GM10847 (cell line): Measurements from ENCODE around the gene TMEM38B.

Source experiments
- POLR2A ChIP-seq: IDR thresholded peaks from 2 replicates; pipeline ENCODE4 v1.6.1; 2011; ENCODE audit not compliant: insufficient read length; ENCODE audit errors: extremely low read depth

Gene TMEM38B

GRCh38 chr9:105701145-105701544 lies 6.8 kb downstream of the TMEM38B start:
- TF ChIP-seq POLR2A: no peak

DNA sequence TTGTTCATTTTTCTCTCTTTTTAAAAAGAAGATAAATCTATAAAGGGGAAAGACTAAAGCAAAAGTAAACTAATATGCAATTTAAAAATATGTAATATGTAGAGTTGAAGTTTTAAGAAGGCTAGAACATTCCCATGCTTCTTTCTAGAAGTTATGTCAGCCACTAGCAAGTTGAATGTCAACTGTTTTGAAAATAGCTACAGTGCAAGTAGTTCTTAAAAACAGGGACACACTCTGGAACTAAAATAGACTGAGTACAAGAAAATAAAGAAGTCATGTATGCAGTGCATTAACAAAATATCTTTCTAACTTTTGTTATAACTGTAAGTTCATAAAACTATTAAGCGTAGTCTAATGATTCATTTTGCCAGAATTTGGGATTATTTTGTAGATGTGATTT lies 7.9 kb downstream of the TMEM38B start:
- no peak for TF ChIP-seq POLR2A

- TF ChIP-seq POLR2A: no peak
These were observed 11.8 kb downstream of the TMEM38B start for GRCh38 chr9:105706156-105706555.

DNA sequence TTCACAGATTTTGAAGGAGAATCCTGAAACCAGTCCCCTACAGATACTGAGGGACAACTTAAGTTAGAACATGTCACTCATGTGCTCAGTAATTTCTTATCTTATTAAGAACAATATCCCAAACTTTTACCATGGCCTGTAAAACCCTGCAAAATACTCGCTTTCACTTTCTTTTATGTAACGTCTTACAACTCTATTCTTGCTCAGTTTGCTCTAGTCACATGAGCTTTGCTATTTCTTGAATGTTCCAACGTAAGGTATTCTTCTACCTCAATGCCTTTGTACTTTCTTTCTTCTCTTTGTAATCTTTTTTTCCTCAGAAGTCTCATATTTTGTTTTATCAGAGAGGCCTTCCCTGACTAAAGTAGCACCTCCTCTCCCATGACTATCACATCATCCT lies 14.1 kb downstream of the TMEM38B start:
- no peak for TF ChIP-seq POLR2A

- TF ChIP-seq POLR2A: no peak
These were observed 16.3 kb downstream of the TMEM38B start for GRCh38 chr9:105710638-105711037.

GRCh38 chr9:105711867-105712266 lies 17.5 kb downstream of the TMEM38B start:
- TF ChIP-seq POLR2A: no peak

DNA sequence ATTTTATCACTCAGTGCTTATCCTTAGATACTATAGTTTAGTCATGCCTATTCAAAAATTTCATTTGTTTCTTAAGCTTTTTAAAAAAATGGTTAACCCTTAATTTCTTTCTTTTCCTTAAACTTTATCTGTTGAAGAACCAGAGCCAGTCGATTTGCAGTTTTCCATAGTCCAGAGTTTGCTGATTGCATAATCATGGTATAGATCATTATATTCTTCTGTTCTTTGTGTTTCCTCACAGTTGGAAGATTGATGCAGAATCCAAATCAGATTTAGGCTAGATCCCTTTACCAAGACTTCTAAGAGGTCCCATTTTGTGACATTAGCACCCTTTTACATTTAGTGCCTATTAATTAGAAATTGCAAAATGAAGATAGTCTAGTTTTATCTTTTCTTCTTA lies 18.0 kb downstream of the TMEM38B start:
- TF ChIP-seq POLR2A: no peak

DNA sequence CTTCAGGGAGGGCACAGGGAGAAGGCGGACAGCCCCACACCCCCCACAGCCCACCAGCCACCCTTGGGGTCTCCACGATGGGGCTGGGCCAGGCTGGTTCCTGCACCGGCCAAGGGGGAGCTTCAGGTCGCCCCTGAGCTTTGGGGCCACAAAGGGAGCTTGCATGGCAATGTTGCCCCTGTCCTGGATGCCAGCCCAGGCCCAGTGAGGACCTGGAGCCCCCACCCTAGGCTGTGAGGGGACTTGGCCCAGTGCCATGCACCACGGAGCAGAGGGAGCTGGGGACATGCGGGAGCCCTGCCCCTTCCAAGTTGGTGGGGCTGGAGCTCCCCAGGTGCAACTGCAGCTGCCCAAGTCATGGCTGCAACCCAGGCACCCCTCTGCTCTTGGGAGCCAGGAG lies 18.4 kb downstream of the TMEM38B start:
- no peak for TF ChIP-seq POLR2A

GRCh38 chr9:105713260-105714019 lies 19.1 kb downstream of the TMEM38B start:
- no peak for TF ChIP-seq POLR2A

GRCh38 chr9:105714020-105714331 lies 19.6 kb downstream of the TMEM38B start:
- TF ChIP-seq POLR2A: no peak

DNA sequence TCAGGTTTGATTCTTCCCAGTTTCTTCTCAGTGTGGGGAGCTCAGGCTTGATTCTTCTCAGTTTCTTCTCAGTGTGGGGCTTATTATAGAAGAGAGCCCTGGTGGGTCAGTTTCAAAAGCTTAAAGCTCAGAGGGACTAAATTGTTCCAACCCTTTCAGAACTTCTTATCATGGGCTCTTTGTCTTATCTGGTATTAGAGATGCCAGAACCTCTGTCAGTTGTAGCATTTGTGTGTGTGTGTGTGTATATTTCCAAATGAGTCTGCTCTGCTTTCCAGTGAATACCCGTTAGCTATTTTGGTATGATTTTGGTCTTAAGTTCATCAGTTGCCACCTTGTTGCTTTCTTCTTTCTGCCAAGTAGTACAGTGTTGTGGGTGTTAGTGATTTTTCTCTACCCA lies 21.8 kb downstream of the TMEM38B start:
- no peak for TF ChIP-seq POLR2A

GRCh38 chr9:105722099-105722498 lies 27.8 kb downstream of the TMEM38B start:
- no peak for TF ChIP-seq POLR2A

DNA sequence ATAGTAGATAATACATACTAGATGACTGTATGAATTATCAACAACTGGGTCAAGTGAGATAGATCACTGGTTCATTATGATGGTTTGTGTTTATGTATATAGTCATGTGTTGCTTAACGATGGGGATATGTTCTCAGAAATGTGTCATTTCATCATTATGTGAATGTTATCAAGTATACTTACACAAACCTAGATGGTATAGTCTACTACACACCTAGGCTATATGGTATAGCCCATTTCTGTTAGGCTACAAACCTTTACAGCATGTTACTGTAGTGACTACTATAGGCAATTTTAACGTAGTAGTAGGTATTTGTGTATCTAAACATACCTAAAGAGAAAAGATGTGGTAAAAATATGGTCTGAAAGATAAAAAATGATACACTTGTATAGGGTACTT lies 31.0 kb downstream of the TMEM38B start:
- no peak for TF ChIP-seq POLR2A

DNA sequence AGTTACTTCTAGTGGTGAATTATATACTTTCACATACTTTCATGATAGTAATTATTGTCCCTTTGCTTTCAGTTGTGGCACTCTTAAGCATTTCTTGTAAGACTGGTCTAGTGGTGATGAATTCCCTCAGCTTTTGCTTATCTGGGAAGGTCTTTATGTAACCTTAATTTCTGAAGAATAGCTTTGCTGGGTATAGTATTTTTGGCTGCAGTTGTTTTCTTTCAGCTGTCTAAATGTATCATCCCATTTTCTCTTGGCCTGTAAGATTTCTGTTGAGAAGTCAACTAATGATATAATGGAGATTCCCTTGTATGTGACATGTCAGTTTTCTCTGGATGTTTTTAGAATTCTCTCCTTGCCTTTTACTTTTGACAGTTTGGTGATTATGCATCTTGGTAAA lies 41.0 kb downstream of the TMEM38B start:
- TF ChIP-seq POLR2A: no peak

DNA sequence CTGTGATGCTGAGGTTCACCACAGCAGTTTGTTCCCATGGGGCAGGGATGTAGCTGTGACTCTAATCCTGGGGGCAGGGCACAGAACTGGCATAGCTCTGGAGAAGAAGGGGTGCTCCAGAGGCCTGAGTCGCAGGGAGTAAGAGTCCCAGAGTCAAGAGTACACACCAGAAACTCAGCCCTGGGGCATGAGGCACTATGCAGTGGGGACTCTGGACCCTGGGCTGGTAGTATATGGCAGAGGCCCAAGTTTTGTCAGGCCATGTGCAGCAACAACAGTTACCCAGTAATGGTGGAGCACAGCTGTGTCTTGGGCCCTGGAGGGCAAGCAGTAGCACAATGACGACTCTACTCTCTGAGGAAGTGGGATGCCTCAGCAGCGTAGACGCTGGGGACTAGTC lies 42.9 kb downstream of the TMEM38B start:
- TF ChIP-seq POLR2A: no peak

GRCh38 chr9:105742088-105742487 lies 47.7 kb downstream of the TMEM38B start:
- no peak for TF ChIP-seq POLR2A

- no peak for TF ChIP-seq POLR2A
These were observed 57.4 kb downstream of the TMEM38B start for GRCh38 chr9:105751761-105752160.

- no peak for TF ChIP-seq POLR2A
These were observed 63.3 kb downstream of the TMEM38B start for GRCh38 chr9:105757496-105758251.

- no peak for TF ChIP-seq POLR2A
These were observed 65.7 kb downstream of the TMEM38B start for GRCh38 chr9:105760053-105760452.
